T47D (cell line): ENCODE measurements around the gene ABLIM1.
A peak's percentile ranks its signal among the peaks of the same experiment; 100 is the strongest.

Source experiments
- DNase-seq, 2 experiments: peaks; one replicate each; pipeline versions ENCODE4 v3.0.0 to v3.0.0-alpha.2; 2011 to 2012; ENCODE audit warnings: low read depth in 1 of 2, low spot score in 1 of 2
- JUND ChIP-seq: IDR thresholded peaks from 2 replicates; pipeline ENCODE4 v1.6.1; 2012; ENCODE audit warnings: low read depth
- in situ Hi-C: cut with HindIII; loops from 2 replicates; pipeline ENCODE4 v1.10.0; 2016; ENCODE audit warnings: low sequenced_read_pairs, low pct_unique_long_range_greater_than_20kb

ABLIM1 gene

GRCh38 chr10:114471906-114472876 lies 185.9 kb downstream of the ABLIM1 start:
- in situ Hi-C loops = no loop called here
- peak in 1 of 2 experiments; percentile 64 for DNase-seq
- TF ChIP-seq JUND = no peak

- peak; percentile 42 to 73 for DNase-seq
- in situ Hi-C loops = no loop called here
- TF ChIP-seq JUND = no peak
Measured at GRCh38 chr10:114470956-114471905, 186.8 kb downstream of the ABLIM1 start.

GRCh38 chr10:114470361-114470760 lies 187.7 kb downstream of the ABLIM1 start:
- in situ Hi-C loops = no loop called here
- no peak for TF ChIP-seq JUND
- no peak for DNase-seq

GRCh38 chr10:114458955-114459354 lies 199.1 kb downstream of the ABLIM1 start:
- in situ Hi-C loops = no loop called here
- TF ChIP-seq JUND = no peak
- DNase-seq = peak in 1 of 2 experiments; percentile 13

- DNase-seq = no peak
- TF ChIP-seq JUND = no peak
- in situ Hi-C loops = no loop called here
Measured at GRCh38 chr10:114458216-114458920, 199.7 kb downstream of the ABLIM1 start.

- in situ Hi-C loops = no loop called here
- no peak for TF ChIP-seq JUND
- no peak for DNase-seq
Measured at GRCh38 chr10:114453576-114453975, 204.5 kb downstream of the ABLIM1 start.

GRCh38 chr10:114448897-114449296 lies 209.2 kb downstream of the ABLIM1 start:
- DNase-seq = no peak
- in situ Hi-C loops = no loop called here
- TF ChIP-seq JUND = no peak

- no peak for DNase-seq
- in situ Hi-C loops = no loop called here
- no peak for TF ChIP-seq JUND
Measured at GRCh38 chr10:114445332-114445731, 212.7 kb downstream of the ABLIM1 start.

- TF ChIP-seq JUND = no peak
- in situ Hi-C loops = no loop called here
- no peak for DNase-seq
Measured at GRCh38 chr10:114444819-114445218, 213.3 kb downstream of the ABLIM1 start.

- no peak for TF ChIP-seq JUND
- in situ Hi-C loops = no loop called here
- no peak for DNase-seq
Measured at GRCh38 chr10:114442091-114442630, 215.9 kb downstream of the ABLIM1 start.

- in situ Hi-C loops = no loop called here
- DNase-seq = no peak
- TF ChIP-seq JUND = no peak
Measured at GRCh38 chr10:114441107-114441506, 217.0 kb downstream of the ABLIM1 start.
